Hepatocyte (in vitro differentiated cells): Measurements from ENCODE around the gene EXD2. TPM values are rescaled to one million over a fixed set of nuclear protein-coding genes. Genes with fewer than 3 reads are reported as not detected.

Source experiments
- DNase-seq: peaks from one replicate; pipeline ENCODE4 v3.0.0-alpha.2; 2016; ENCODE audit warnings: low spot score
- H2AFZ ChIP-seq: fragments of 200-600 bp; sonication (generic); 2 replicates; pipeline ENCODE4 v1.6.0; 2016; ENCODE audit warnings: antibody characterized with exemption, mild to moderate bottlenecking
- H3K27ac ChIP-seq: fragments of 200-600 bp; sonication (generic); 2 replicates; pipeline ENCODE4 v1.5.1; 2016; ENCODE audit warnings: mild to moderate bottlenecking
- H3K27me3 ChIP-seq: fragments of 200-600 bp; sonication (generic); 2 replicates; pipeline ENCODE4 v1.6.1; 2016
- H3K36me3 ChIP-seq: fragments of 200-600 bp; sonication (generic); replicated peaks from 2 replicates; pipeline ENCODE4 v1.5.1; 2016; ENCODE audit warnings: low read depth; ENCODE audit not compliant: insufficient read depth
- H3K4me1 ChIP-seq: fragments of 200-600 bp; sonication (generic); 2 replicates; pipeline ENCODE4 v1.5.1; 2016; ENCODE audit warnings: mild to moderate bottlenecking, moderate library complexity; ENCODE audit not compliant: insufficient read depth
- H3K4me2 ChIP-seq: fragments of 200-600 bp; sonication (generic); 2 replicates; pipeline ENCODE4 v1.6.0; 2016
- H3K4me3 ChIP-seq: fragments of 200-600 bp; sonication (generic); 2 replicates; pipeline ENCODE4 v1.5.1; 2016; ENCODE audit warnings: mild to moderate bottlenecking
- H3K79me2 ChIP-seq: fragments of 200-600 bp; sonication (generic); 2 replicates; pipeline ENCODE4 v1.6.0; 2017; ENCODE audit warnings: mild to moderate bottlenecking
- H3K9me2 ChIP-seq: fragments of 200-600 bp; sonication (generic); replicated peaks from 2 replicates; pipeline ENCODE4 v1.6.0; 2017; ENCODE audit warnings: mild to moderate bottlenecking; ENCODE audit not compliant: insufficient read depth
- H3K9me3 ChIP-seq: fragments of 200-600 bp; sonication (generic); 2 replicates; pipeline ENCODE4 v1.5.1; 2016; ENCODE audit warnings: low read depth, mild to moderate bottlenecking
- H4K20me1 ChIP-seq: fragments of 200-600 bp; sonication (generic); 2 replicates; pipeline ENCODE4 v1.6.0; 2016; ENCODE audit warnings: mild to moderate bottlenecking; ENCODE audit not compliant: insufficient read depth, poor library complexity, severe bottlenecking
- EZH2 ChIP-seq: fragments of 200-600 bp; sonication (generic); IDR thresholded peaks from 2 replicates; pipeline ENCODE4 v1.6.1; 2016; ENCODE audit warnings: antibody characterized with exemption, mild to moderate bottlenecking, borderline replicate concordance
- EZH2phosphoT487 ChIP-seq: fragments of 200-600 bp; sonication (generic); IDR thresholded peaks from one replicate; pipeline ENCODE4 v1.6.1; 2018; ENCODE audit warnings: antibody characterized with exemption, mild to moderate bottlenecking, low read depth, moderate library complexity; ENCODE audit not compliant: unreplicated experiment, severe bottlenecking
- WGBS: methylation state at CpG from one replicate; pipeline ENCODE4 v1.1.6; 2016; ENCODE audit warnings: low lambda C conversion rate; ENCODE audit errors: missing lambda C conversion rate; 5-methylcytosine and 5-hydroxymethylcytosine counted together
- polyA plus RNA-seq: library from polyadenylated mRNA; unstranded; fragments of >200 nt; fragmentation: Nextera tagmentation; extraction: Ambion mirVana; gene quantifications from 2 replicates; pipeline ENCODE4 v1.2.1, GENCODE V29; 2016
- total RNA-seq: library from RNA; depleted of rRNA; stranded (reverse); fragments of >200 nt; gene quantifications from 2 replicates; pipeline ENCODE4 v1.2.3, GENCODE V29; 2014
- TF ChIP-seq, protein P1 (sequence below): fragments of 200-600 bp; sonication (generic); IDR thresholded peaks from 2 replicates; pipeline ENCODE4 v1.5.1; 2016; ENCODE audit warnings: antibody characterized with exemption, mild to moderate bottlenecking; ENCODE audit not compliant: poor library complexity

Gene EXD2
- total and polyA plus RNA-seq, 2 experiments from 2014 or later = 16.2 to 18.1 TPM

DNA sequence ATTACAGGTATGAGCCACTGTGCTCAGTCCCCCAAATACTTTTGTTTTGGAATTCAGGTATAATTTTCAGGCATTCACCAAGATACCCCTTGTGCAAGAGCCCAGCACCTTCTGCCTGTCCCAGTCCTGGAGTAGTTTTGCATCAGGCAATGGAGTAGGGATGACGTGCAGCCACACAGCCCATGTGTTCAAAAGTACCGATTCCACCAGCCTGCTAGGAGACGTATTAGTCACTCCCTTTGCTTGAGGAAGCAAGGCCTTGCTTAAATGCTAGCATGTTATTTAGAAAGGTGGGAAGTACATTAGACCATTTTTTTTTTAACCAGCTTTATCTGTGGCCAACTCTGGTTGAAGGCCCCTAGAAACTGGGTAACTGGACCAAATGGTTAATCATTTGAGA is 53.6 kb downstream of the EXD2 start:
- Histone ChIP-seq H3K36me3 (no peaks in the 10 kb centered on the region), H3K27ac (no peak overlapping the region), H3K9me3 (no peaks in the 10 kb centered on the region), H4K20me1 (no peaks in the 10 kb centered on the region), H3K27me3 (no peaks in the 10 kb centered on the region), H3K4me1 (no peaks in the 10 kb centered on the region), H3K9me2 (no peaks in the 10 kb centered on the region), H2AFZ (no peak overlapping the region), H3K4me3 (no peak overlapping the region), H3K4me2 (no peak overlapping the region), H3K79me2 (no peaks in the 10 kb centered on the region)
- DNase-seq = no peak
- TF ChIP-seq EZH2 (no peak), EZH2phosphoT487 (no peak)
- TF ChIP-seq, protein P1, sequence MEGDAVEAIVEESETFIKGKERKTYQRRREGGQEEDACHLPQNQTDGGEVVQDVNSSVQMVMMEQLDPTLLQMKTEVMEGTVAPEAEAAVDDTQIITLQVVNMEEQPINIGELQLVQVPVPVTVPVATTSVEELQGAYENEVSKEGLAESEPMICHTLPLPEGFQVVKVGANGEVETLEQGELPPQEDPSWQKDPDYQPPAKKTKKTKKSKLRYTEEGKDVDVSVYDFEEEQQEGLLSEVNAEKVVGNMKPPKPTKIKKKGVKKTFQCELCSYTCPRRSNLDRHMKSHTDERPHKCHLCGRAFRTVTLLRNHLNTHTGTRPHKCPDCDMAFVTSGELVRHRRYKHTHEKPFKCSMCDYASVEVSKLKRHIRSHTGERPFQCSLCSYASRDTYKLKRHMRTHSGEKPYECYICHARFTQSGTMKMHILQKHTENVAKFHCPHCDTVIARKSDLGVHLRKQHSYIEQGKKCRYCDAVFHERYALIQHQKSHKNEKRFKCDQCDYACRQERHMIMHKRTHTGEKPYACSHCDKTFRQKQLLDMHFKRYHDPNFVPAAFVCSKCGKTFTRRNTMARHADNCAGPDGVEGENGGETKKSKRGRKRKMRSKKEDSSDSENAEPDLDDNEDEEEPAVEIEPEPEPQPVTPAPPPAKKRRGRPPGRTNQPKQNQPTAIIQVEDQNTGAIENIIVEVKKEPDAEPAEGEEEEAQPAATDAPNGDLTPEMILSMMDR = no peak
- WGBS = 88% methylated on average over 3 of the region's 3 CpGs

DNA sequence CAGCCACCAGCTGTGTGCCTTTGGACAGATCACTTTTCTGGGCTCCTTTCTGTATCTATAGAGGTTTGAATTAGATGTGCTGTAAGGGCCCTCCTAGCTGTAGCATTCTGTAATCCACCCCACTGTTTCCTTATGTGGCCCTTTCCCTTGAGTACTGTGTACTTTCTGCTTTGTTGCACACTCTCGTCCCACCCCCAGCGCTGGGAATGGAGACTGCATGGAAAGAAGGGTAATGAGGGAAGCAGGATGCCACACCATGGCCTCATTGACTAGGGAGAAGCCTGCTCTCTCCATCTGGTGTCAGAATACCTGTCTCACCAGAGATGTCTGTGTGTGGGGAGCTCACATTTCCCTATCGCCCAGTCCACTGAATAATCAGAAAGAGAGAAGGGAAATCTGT is 55.0 kb downstream of the EXD2 start:
- no peak overlapping the region for H3K27ac ChIP-seq
- H3K9me2 ChIP-seq = no peaks in the 10 kb centered on the region
- 88% methylated on average over 3 of the region's 3 CpGs for WGBS
- no peak overlapping the region for H3K4me2 ChIP-seq
- H3K36me3 ChIP-seq = no peaks in the 10 kb centered on the region
- no peaks in the 10 kb centered on the region for H3K27me3 ChIP-seq
- no peak overlapping the region for H3K4me3 ChIP-seq
- H2AFZ ChIP-seq = no peak overlapping the region
- H3K9me3 ChIP-seq = no peaks in the 10 kb centered on the region
- TF ChIP-seq, protein P1 = no peak
- H3K79me2 ChIP-seq = no peaks in the 10 kb centered on the region
- H4K20me1 ChIP-seq = no peaks in the 10 kb centered on the region
- H3K4me1 ChIP-seq = no peaks in the 10 kb centered on the region
- no peak for DNase-seq

DNA sequence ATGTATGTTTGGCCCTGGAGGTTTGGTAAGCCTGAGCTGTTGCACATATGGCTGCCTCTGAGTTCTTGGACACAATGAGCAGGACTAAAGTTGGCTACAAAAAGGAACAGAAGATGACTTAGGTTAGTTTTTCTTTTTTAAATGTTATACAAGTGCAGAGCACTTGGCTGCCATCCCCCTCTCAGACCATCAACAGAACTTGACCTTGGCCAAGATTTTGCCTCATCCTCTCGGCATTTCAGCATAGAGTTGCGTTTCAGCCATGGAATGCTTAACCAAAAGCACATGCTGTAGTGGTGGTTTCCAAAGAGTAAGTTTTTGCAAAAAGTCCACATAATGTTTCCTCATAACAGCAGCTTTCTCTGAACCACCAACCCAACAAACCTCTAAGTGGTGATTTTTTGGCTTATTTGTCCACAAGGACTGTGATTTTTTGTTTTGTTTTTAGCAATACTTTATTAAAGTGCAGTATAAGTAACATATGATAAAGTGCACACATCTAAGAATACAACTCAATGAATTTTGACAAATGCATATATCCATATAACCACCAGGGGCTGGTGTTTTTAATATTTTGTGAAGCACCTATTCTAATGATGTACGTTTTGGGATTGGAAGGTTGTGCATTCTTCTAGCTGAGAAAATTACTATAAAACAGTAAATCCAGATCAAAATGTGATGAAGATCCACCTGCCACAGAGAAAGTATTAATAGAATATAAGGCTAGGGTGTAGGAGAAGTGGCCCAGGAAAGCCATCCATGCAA is 56.6 kb downstream of the EXD2 start:
- no peak for DNase-seq
- H3K27ac ChIP-seq = no peak overlapping the region
- H3K9me2 ChIP-seq = no peaks in the 10 kb centered on the region
- H2AFZ ChIP-seq = no peak overlapping the region
- H3K4me1 ChIP-seq = no peaks in the 10 kb centered on the region
- no peaks in the 10 kb centered on the region for H3K27me3 ChIP-seq
- H4K20me1 ChIP-seq = no peaks in the 10 kb centered on the region
- TF ChIP-seq EZH2 = no peak
- no peak for TF ChIP-seq EZH2phosphoT487
- TF ChIP-seq, protein P1 = peak; percentile 23
- H3K9me3 ChIP-seq = no peaks in the 10 kb centered on the region
- WGBS = 77% methylated on average over 3 of the region's 3 CpGs
- H3K4me3 ChIP-seq = no peak overlapping the region
- H3K36me3 ChIP-seq = no peaks in the 10 kb centered on the region
- no peak overlapping the region for H3K4me2 ChIP-seq
- H3K79me2 ChIP-seq = no peaks in the 10 kb centered on the region
